Activated CD4-positive, alpha-beta T cell treated with anti-CD3 and anti-CD28 coated beads for 4 hours (primary cell): ENCODE measurements around the gene MYO18A.
A peak's percentile ranks its signal among the peaks of the same experiment; 100 is the strongest.
"Not testable (repeated sequence)": the region's sequence is repeated elsewhere in the genome, so short reads cannot be mapped to it uniquely, and the experiment has no call there.

ENCODE experiments used
- DNase-seq, 2 donors: peaks; one replicate each; pipeline ENCODE4 v3.0.0-alpha.2; 2020

Gene MYO18A, protein sequence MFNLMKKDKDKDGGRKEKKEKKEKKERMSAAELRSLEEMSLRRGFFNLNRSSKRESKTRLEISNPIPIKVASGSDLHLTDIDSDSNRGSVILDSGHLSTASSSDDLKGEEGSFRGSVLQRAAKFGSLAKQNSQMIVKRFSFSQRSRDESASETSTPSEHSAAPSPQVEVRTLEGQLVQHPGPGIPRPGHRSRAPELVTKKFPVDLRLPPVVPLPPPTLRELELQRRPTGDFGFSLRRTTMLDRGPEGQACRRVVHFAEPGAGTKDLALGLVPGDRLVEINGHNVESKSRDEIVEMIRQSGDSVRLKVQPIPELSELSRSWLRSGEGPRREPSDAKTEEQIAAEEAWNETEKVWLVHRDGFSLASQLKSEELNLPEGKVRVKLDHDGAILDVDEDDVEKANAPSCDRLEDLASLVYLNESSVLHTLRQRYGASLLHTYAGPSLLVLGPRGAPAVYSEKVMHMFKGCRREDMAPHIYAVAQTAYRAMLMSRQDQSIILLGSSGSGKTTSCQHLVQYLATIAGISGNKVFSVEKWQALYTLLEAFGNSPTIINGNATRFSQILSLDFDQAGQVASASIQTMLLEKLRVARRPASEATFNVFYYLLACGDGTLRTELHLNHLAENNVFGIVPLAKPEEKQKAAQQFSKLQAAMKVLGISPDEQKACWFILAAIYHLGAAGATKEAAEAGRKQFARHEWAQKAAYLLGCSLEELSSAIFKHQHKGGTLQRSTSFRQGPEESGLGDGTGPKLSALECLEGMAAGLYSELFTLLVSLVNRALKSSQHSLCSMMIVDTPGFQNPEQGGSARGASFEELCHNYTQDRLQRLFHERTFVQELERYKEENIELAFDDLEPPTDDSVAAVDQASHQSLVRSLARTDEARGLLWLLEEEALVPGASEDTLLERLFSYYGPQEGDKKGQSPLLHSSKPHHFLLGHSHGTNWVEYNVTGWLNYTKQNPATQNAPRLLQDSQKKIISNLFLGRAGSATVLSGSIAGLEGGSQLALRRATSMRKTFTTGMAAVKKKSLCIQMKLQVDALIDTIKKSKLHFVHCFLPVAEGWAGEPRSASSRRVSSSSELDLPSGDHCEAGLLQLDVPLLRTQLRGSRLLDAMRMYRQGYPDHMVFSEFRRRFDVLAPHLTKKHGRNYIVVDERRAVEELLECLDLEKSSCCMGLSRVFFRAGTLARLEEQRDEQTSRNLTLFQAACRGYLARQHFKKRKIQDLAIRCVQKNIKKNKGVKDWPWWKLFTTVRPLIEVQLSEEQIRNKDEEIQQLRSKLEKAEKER (N-terminal part only)

DNA sequence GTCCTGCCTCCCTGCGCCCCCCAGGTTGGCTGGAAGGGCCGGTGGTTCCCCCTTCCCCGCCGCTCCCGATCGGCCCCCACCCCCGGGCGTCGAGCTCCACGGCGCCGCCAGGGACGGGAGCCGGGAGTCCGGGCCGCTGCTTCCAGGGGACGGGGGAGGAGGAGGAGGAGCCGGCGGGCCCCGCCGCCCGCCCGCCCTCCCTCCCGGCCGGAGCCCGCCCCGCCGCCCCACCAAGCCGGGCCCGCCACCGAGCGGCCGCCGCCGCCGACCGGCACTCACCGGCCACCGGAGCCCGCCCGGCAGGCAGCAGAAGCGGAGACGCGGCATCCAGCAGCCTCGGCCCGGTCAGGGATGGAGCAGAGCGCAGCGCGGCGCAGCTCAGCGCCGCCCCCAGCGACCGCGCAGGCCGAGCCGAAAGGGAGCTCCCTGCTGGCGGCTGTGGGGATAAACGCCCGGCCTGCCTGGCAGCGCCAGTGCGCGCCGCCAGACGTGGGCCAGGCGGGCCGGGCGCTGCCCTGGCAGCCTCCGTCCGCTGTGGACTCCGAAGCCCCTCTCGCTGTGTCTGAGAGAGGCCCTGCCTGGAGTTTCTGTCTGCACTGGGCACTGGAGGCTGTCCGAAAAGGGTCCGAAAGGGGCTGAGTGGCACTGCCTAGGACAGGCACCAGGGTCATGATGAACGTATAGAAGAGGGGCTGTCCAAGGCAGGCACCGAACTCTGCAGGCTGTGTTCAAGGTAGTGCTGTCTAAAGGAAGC lies at the start of gene MYO18A:
MYO18A (minus strand) TSS at position 365 of the 754 bp plus-strand sequence. CDS start 13,458 bp downstream, outside the sequence.
- DNase-seq = peak; percentile 73 to 74

DNA sequence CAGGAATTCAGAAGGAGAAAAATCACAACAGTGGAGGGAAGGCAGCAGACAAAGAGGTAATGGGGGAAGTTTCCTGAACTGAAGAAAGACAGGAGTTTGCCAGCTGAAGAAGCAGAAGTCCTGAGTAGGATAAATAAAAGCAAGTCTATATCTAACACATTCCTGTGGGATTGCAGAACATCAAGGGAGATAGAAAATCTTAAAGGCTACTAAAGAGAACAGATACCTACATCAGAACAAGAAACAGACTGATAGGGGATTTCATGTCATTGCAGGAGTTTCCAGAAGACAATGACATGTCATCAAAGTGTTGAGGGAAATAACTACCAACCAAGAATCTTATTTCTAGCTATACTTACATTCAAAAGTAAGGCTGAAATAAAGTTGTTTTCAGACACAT lies 45.2 kb upstream of the MYO18A start:
- no peak for DNase-seq

DNA sequence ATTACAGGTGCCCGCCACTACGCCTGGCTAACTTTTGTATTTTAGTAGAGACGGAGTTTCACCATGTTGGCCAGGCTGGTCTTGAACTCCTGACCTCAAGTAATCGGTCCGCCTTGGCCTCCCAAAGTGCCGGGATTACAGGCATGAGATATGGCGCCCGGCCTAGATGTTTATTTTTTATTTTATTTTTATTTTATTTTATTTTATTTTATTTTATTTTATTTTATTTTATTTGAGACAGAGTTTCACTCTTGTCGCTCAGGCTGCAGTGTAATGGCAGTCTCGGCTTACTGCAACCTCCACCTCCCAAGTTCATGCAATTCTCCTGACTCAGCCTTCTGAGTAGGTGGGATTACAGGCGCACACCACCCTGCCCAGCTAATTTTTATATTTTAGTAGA lies 41.1 kb upstream of the MYO18A start:
- not testable (repeated sequence) for DNase-seq

DNA sequence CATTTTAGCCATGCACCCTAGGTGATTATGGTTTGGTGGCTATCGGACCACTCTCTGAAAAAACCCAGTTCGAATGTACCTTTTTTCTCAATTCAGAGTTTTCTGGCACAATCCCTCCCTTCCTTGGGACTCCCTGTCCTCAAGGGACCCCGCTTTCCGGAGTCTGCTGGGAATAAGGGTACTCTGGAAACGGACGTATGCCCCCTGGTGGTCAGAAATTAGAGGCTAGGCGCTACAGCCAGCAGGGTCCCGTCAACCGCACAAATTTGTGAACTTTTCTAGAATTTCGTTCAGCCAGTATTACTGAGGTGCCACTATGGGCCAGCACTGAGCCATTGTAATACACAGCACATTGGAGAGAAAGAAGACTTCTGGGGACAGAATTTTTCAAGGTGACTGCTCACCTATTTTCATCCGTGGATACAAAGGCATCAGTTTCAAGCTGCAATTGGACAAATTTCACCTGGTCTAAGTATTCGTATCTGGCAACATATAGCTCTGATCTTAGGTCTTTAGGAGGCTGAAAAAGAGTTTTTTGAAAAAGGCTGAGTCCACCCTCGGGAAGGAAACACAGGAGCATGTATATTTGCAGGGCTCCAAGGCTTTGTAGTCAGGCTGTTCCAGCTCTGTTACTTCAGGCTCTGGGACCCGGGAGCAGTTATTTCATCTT lies 39.3 kb upstream of the MYO18A start:
- DNase-seq = peak; percentile 65 to 76

DNA sequence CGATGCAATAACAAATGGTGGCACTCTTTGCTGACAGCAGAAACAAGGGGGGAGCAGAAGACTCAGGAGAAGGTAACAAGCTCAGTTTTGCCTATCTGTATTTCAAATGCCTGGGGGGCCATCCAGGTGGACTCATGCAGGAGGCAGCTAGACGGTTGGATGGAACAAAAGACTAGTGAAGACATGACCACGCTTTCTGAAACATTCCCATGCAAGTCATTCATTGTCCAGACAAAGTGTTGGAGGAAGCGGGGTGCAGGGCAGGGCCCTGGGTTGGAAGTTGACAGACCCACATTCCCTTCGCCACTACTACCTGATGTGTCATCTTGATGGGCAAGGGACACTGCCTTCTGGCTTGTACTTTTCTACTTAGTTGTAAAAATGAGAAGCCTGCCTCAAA lies 36.7 kb upstream of the MYO18A start:
- DNase-seq = no peak

DNA sequence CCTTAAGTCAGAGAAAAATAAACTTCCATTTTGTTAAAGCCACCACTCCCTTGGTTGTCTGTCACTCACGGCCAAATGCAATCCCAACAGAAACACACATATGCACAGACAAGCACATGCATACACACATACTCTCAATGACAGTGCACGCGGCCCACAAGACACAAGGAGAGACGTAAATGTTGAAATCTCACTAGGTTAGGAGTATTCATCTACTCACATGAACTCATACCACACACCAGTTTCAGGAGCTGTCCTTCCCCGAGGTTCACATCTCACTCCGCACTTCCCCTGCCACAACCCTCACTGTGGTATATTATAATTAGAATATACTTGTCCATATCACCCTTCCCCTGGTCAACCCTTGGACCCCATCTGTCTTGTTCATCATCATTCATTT lies 36.0 kb upstream of the MYO18A start:
- DNase-seq = no peak

DNA sequence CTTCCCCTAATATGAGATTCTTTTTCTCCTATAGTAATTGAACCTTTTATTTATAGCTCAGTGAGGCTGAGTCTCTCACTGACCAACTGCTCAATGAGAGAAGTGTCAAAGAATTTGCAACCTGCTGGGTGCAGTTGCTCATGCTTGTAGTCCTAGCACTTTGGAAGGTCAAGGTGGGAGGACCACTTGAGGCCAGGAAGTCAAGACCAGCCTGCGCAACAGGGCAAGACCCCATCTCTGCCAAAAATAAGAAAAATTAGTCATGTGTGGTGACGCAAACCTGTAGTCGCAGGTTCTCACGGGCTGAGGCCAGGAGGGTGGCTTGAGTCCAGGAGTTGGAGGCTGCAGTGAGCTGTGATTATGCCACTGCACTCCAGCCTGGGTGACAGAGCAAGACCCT lies 35.5 kb upstream of the MYO18A start:
- no peak for DNase-seq

DNA sequence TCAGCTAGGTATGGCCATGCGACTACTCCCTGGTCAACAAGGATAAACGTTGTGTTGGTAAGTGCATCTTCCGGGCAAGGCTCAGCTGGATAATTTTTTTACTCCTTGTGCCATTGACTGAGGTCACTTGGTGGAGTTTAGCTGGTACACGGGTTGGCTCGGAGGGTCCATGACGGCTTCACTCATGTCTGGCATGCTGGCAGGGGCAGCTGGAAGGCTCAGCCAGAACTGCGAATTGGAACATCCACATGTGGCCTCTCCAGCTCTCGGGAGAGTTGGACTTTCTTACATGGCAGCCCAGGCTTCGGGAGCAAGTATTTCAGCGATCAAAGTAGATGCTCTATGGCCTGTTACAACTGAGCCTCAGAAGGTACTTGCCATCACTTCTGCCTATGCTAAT lies 35.0 kb upstream of the MYO18A start:
- no peak for DNase-seq

DNA sequence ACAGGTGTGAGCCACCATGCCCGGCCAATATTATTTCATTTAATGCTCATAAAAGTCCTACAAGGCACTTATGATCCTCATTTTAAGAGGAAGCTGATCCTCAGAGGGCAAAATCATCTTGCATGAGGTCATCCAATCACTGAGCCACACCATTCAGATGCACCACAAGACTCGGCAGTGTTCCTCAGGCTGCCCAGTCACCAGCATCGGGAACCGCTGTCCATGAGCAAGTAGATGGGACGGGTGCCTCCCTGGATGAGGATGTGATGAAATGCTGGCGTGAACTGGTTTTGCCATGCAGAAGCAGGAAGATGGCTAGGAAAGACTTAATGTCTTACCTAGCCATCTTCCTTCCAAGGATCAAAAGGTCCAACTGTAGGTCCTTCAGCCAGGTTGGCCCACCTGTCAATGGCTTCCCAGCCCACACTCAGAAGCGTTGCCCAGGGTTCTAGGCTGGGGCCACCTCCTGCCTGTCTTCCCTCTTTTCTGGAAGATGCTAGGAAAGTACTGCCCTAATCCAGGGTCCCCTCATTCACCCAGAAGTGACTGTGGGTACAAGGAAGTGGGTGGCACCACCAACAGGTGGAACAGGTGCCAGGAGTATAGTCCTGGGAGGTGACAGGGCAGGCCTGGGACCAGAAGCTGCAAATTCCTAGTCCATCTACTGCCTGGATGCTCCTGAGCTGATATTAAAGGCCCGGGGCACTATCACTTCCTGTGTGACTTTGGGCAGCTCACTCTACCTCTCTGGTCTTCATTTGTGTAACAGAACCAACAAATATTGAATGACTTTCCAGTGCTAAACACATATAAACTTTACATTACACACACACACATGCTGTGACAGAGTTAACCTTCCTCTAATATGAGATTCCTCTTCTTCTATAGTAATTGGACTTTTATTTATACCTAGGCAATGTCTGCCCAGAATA lies 34.3 kb upstream of the MYO18A start:
- DNase-seq = no peak

DNA sequence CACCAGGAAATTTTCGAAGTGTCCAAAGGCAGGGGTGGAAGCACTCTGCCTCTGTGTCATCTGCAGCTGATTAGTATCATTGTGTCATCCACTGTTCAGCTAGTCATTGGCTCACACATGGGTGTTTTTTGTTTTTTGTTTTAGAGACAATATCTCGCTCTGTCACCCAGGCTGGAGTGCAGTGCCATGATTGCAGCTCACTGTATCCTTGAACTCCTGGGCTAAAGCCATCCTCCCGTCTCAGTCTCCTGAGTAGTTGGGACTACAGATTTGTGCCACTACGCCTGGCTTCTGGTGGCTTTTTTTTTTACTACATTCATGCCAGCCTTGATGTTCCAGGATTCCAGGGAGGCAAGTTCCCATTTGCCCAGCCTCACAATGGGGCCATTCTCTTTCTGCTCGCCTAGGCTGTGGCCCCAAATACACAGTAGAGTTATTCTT lies 32.5 kb upstream of the MYO18A start:
- DNase-seq = no peak

DNA sequence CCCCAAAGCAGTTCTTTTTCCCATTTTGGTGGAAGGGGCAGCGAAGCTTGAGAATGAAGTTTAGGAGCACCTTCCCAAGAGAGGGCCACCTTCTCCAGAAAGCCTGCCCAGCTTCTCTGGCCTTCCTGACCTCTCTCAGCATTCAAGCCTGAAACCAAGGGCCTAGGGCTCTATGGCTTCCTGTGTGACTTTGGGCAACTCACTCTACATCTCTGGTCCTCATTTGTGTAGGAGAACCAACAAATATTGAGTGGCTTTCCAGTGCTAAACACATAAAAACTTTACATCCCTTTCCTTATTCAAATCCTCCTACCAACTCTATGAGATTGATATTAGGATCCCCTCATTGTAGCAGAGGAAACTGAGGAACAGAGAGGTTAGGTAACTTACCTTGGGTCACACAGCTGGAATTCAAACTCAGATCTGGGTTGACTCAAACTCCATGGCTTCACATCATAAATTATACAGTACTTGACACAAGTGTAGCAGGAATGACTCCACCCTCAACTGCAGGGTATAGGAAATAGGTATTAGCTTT lies 32.0 kb upstream of the MYO18A start:
- no peak for DNase-seq

DNA sequence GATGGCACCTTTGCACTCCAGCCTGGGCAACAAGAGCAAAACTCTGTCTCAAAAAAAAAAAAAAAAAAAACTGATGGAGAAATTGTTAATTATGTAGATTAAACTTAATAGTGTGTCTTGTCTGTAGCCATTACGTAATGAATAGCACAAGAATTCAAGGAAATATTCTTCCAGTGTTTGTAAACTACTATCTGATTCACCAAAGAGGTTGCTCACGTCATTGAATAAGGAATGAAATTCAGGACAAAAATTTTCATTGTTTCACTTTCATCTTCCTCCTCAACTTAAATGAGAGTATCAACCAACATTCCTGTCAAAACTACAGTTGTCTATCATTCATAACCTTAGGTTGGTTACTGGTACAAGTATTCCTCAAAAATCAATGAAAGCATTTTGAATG lies 30.7 kb upstream of the MYO18A start:
- DNase-seq = no peak

DNA sequence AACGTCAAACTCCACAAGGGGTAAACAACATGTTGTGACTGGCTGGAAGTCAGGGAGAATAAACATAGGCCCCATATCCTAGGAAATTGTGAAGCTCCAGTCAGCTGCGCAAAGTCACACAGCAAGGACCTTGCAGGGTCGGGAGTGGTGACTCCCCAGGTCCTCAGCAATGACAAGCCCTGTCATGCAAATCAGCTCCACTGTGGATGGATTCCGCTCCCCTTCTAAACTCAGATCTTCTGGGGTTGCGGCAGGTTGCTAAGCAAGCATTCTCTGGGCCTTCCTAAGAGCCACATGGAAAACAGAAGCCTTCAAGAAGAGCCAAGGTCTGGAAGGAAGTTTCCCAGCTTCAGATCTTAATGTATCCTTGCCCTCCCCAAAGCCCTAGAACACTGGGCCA lies 28.9 kb upstream of the MYO18A start:
- no peak for DNase-seq

DNA sequence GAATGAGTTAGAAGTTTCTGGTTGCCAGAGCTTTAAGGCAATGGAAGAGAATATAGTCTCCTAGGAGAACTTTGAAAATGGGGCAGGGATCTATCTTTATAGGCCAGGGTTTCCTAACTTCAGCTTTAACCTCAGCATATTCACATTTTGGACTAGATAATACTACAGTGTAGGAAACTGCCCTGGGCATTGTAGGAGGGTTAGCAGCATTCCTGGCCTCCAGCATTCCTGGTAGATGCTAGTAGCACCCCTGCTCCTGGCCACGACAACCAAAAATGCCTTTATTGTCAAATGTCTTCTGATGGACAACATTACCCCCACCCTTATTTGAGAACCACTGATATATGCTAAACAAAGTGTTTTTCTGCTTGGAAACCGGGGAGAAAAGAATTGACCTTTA lies 27.8 kb upstream of the MYO18A start:
- DNase-seq = no peak

DNA sequence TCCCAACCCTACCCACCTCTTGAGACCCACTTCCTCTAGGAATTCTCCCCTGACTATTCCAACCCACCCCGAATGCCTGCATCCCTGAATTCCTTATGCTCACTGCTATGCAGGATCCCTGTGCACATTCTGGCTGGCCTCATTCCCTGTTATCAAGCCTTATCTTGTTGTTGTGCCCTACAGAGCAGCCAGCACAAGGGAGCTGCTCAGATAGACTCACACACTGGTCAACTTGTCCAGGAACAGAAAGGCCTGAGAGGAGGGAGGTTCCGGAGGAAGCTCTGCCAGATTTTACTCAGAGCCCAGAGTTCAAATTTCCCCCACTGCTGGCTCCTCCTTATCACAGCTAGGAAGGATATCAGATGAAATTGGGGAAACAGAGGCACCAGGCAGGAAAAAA lies 24.8 kb upstream of the MYO18A start:
- DNase-seq = no peak

DNA sequence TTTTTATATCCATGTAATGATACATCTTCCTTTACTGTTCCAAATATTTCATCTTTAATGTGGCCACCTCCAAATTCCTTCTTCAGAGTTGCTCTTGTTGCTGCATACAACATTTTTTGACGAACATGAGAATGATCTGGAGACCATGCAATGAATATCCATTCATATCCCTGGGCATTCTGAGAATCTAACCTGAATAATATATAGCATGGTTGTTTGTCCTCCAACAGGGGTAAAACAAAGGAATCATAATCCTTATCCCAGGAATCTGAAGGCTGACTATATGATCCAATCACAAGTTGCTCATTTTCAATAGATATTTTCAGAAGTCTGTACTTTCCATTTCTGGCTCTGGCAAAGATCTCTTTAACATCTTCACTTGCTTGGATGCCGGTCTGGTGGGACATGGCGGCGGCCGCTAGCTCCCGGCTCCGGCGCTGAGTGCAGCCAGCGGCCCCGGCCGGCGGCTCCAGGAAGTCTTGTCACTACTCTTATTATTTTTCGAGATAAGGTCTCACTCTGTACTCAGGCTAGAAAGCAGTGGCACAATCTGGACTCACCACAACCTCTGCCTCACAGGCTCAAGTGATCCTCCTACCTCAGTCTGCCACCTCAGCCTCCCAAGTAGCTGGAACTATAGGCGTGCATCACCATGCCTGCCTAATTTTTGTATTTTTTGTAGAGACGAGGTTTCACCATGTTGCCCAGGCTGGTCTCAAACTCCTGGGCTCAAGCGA lies 24.0 kb upstream of the MYO18A start:
- DNase-seq = not testable (repeated sequence)

DNA sequence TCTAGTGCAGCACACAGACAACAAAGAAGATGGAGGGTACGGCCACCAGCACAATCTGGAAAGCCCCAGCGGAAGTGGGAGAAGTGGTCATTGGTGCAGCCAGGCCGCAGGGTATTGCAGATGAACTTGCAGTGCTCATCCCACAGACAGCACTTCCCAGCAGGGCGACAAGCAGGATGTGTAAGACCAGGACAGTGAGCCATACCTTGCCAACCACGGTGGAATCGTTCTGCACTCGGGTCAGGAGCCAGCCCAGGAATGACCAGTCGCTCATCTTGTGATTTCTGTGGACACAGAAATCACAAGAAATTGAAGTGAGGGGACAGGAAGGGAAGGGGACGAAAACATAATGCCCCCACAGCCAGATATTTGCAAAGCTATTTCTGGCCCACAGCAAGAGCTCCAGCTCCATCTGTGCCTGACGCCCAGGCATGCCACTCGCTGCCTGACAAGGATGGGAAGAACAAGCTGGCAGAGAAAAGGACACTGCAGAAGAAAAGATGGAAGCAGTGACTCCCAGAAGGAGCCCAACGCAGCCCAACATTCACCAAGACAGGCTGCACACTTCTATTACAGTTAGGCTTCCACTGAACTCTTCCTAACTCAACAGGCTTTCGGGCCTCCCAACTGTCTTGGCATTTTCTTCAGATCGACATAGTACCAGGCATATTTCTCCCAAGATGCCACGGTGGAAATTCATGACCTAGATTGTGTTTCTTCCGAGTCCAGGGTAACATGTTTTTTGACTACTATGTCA lies 17.5 kb upstream of the MYO18A start:
- DNase-seq = no peak

DNA sequence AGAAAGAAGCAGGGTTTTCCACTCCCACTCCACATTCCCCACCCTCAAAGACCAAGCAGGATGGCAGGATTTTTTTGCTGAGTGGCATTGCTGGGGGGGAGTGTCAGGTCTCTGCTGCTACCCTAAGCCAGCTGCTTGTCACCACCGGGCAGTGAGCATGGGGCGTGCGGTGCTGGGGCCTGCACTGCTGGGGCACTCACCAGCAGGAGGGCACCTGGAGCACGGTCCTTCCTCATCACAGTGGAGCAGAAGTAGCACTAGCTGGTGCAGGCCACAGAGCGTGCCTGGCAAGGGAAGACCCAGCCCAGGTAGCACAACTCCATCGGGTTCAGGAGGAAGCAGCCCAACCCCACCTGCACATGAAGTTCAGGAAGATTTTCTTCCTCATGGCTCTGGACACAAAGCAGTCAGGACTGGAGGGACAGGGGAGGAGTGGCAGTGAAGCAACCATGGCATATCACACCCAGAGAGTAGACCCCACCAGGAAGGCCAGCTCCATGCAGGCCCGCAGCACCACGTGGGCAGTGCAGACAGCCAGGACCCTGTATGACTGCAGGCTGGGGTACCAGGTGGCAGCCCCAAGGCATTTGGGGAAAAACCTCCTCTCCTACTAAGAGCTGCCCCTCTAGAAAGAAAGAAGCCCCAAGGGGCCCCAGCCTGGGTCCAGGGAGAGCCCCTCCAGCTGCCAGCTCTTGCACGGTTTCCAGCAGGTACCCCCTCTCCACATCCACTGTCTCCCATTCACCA lies 16.7 kb upstream of the MYO18A start:
- no peak for DNase-seq
